Esophagus (tissue), 2 donors: Measurements from ENCODE around the gene PLEKHA8. TPM values are rescaled to one million over a fixed set of nuclear protein-coding genes. Genes with fewer than 3 reads are reported as not detected.

Experiments
- H3K27ac ChIP-seq, 2 donors: one replicate each; pipeline ENCODE4 v1.5.1; 2013; ENCODE audit warnings: low read depth in 2 of 2, mild to moderate bottlenecking in 2 of 2, inconsistent platforms in 1 of 2, low read length in 1 of 2, moderate library complexity in 1 of 2
- H3K27me3 ChIP-seq, 2 donors: one replicate each; pipeline ENCODE4 v1.6.1; 2013; ENCODE audit warnings: low read length in 2 of 2, control low read depth in 1 of 2, mild to moderate bottlenecking in 1 of 2; ENCODE audit not compliant: insufficient read depth in 2 of 2, control insufficient read depth in 1 of 2
- H3K36me3 ChIP-seq, 2 donors: one replicate each; pipeline ENCODE4 v1.6.1; 2013; ENCODE audit warnings: low read length in 1 of 2; ENCODE audit not compliant: control insufficient read depth in 2 of 2, insufficient read depth in 2 of 2
- H3K4me1 ChIP-seq, 2 donors: one replicate each; pipeline ENCODE4 v1.6.1; 2013; ENCODE audit warnings: low read length in 1 of 2; ENCODE audit not compliant: control insufficient read depth in 2 of 2, insufficient read depth in 2 of 2
- H3K4me3 ChIP-seq, 2 donors: one replicate each; pipeline ENCODE4 v1.5.1; 2013; ENCODE audit warnings: low read length in 2 of 2, mild to moderate bottlenecking in 2 of 2, low read depth in 1 of 2, moderate library complexity in 1 of 2
- H3K9me3 ChIP-seq, 2 donors: one replicate each; pipeline ENCODE4 v1.6.1; 2013; ENCODE audit warnings: mild to moderate bottlenecking in 2 of 2, low read depth in 1 of 2, low read length in 1 of 2, moderate library complexity in 1 of 2; ENCODE audit not compliant: control insufficient read depth in 2 of 2, insufficient read depth in 1 of 2
- WGBS, 2 donors: extraction: QIAGEN DNeasy Blood & Tissue Kit; methylation state at CpG; one replicate each; pipeline ENCODE4 v1.1.7; 2013; 5-methylcytosine and 5-hydroxymethylcytosine counted together
- polyA plus RNA-seq, 2 donors: library from polyadenylated mRNA; stranded (reverse); fragments of 200-250 nt; gene quantifications; one replicate each; pipeline ENCODE4 v1.2.3, GENCODE V29; 2013
- donor health status: healthy with polysubstance abuse.
- donor health status: Bipolar disorder and iron deficiency.

The PLEKHA8 gene
- polyA plus RNA-seq, 2 donors = 2.3 to 2.7 TPM

- Histone ChIP-seq H3K4me1 (peaks cover 2 to 3% of the 10 kb centered on the region in 2 donors), H3K27me3 (no peaks in the 10 kb centered on the region), H3K4me3 (no peak overlapping the region), H3K27ac (no peak overlapping the region), H3K36me3 (no peaks in the 10 kb centered on the region), H3K9me3 (no peaks in the 10 kb centered on the region)
- WGBS, 2 donors = 58 to 68% methylated on average over 4 of the region's 4 CpGs
Measured at GRCh38 chr7:30032310-30033125, 4.3 kb downstream of the PLEKHA8 start.

- WGBS, 2 donors = 92 to 94% methylated on average over 3 of the region's 3 CpGs
- Histone ChIP-seq H3K9me3 (no peaks in the 10 kb centered on the region), H3K4me3 (no peak overlapping the region), H3K27ac (no peak overlapping the region), H3K27me3 (no peaks in the 10 kb centered on the region), H3K36me3 (no peaks in the 10 kb centered on the region), H3K4me1 (peaks cover 2 to 3% of the 10 kb centered on the region in 2 donors)
Measured at GRCh38 chr7:30034501-30034900, 6.3 kb downstream of the PLEKHA8 start.

DNA sequence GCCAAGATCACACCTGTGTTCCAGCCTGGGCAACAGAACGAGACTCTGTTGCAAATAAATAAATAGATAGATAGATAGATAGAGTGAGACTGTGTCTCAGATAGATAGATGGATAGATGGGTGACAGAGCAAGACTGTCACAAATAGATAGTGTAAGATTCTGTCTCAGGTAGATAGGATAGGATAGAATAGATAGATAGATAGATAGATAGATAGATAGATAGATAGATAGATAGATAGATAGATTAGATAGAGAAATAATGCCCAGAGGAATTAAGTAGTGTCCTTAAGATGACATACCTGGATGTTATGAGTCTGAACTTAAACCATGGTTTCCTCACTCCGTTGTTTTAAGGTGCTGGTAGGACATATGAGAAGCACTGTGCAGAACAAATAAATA is 8.0 kb downstream of the PLEKHA8 start:
- WGBS, 2 donors = 88% methylated on average over 2 of the region's 2 CpGs
- H3K27ac ChIP-seq = no peak overlapping the region

GRCh38 chr7:30038196-30038980 is 10.2 kb downstream of the PLEKHA8 start:
- 78 to 87% methylated on average over 3 of the region's 3 CpGs for WGBS, 2 donors
- no peaks in the 10 kb centered on the region for H3K9me3 ChIP-seq
- no peak overlapping the region for H3K27ac ChIP-seq
- no peaks in the 10 kb centered on the region for H3K4me1 ChIP-seq
- H3K4me3 ChIP-seq = no peak overlapping the region
- no peaks in the 10 kb centered on the region for H3K27me3 ChIP-seq
- no peaks in the 10 kb centered on the region for H3K36me3 ChIP-seq

More for the DNA sequence above, 8.0 kb downstream of the PLEKHA8 start:
- H3K27me3 ChIP-seq = no peaks in the 10 kb centered on the region
- H3K4me1 ChIP-seq = peaks cover 0 to 2% of the 10 kb centered on the region in 2 donors
- H3K9me3 ChIP-seq = no peaks in the 10 kb centered on the region
- H3K4me3 ChIP-seq = no peak overlapping the region
- H3K36me3 ChIP-seq = no peaks in the 10 kb centered on the region

DNA sequence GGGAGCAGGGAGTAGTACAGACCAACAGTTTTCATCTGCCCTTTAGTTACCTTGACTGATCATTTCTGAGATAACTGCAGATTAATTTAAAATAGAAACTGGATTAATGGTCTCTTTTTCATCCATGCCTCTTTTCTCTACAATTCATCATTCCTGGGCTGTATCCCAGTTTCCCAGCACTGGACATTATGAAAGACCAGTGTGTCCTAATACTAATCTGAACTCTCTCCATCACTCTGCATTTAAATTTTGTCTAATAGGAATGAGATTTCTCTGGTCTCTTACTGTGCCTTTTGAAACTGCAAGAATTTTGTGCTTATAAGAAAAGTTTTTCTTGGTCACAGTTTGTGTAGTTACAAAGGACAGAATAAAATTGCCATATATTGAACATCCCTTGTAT is 12.7 kb downstream of the PLEKHA8 start:
- Histone ChIP-seq H3K27ac (no peak overlapping the region), H3K36me3 (no peaks in the 10 kb centered on the region), H3K9me3 (no peaks in the 10 kb centered on the region), H3K4me3 (no peak overlapping the region), H3K27me3 (no peaks in the 10 kb centered on the region), H3K4me1 (no peaks in the 10 kb centered on the region)

- H3K4me3 ChIP-seq = no peak overlapping the region
- no peaks in the 10 kb centered on the region for H3K27me3 ChIP-seq
- no peak overlapping the region for H3K27ac ChIP-seq
- WGBS, 2 donors = 90 to 92% methylated on average over 4 of the region's 4 CpGs
- peaks cover 0 to 3% of the 10 kb centered on the region in 2 donors for H3K36me3 ChIP-seq
- no peaks in the 10 kb centered on the region for H3K4me1 ChIP-seq
- no peaks in the 10 kb centered on the region for H3K9me3 ChIP-seq
Measured at GRCh38 chr7:30041526-30042269, 13.5 kb downstream of the PLEKHA8 start.

- Histone ChIP-seq H3K27ac (no peak overlapping the region), H3K4me1 (no peaks in the 10 kb centered on the region), H3K4me3 (no peak overlapping the region), H3K36me3 (peaks cover 0 to 3% of the 10 kb centered on the region in 2 donors), H3K27me3 (no peaks in the 10 kb centered on the region), H3K9me3 (no peaks in the 10 kb centered on the region)
- 82 to 97% methylated on average over 3 of the region's 3 CpGs for WGBS, 2 donors
Measured at GRCh38 chr7:30046127-30046770, 18.0 kb downstream of the PLEKHA8 start.

DNA sequence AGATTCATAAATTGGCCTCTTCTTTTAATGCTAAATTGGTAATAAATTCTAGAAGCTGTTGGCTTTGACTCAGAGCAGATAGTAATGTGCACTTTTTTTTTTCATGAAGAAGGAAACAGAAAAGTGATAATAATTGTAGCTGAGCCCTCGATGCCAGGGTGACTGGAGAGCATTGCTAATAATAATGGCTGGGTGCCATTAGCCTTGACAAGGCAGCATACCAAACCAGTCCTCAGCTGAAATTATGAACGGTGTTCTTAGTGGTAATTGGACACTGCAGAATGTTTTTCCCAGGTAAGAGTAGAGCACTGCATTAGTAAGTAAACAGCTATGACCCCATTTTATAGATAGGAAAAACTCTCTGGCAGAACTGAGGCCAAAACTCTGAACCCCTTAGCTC is 18.9 kb downstream of the PLEKHA8 start:
- H3K4me3 ChIP-seq = no peak overlapping the region
- H3K9me3 ChIP-seq = no peaks in the 10 kb centered on the region
- H3K27ac ChIP-seq = no peak overlapping the region
- no peaks in the 10 kb centered on the region for H3K27me3 ChIP-seq
- no peaks in the 10 kb centered on the region for H3K4me1 ChIP-seq
- H3K36me3 ChIP-seq = peaks cover 3 to 4% of the 10 kb centered on the region in 2 donors
- 61 to 64% methylated on average over 2 of the region's 2 CpGs for WGBS, 2 donors

DNA sequence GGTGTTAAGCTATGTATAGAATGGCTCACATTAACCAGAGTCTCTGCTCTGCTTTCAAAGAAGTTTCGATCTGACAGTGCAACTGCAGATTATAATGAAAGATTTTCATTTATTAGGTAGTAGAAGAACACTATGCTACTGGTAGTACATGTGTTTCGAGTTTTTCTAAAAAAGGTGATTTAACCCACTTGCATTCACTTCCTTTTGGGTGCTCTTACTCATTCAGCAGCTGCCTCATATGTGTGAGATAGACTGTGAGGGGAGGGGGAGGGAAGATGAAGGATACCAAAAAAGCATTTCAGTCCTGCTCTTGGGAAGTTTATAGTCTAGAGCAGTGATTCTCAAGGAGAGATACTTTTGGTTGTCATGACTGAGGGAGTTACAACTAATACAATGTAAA is 20.4 kb downstream of the PLEKHA8 start:
- peaks cover 3 to 6% of the 10 kb centered on the region in 2 donors for H3K36me3 ChIP-seq
- no peaks in the 10 kb centered on the region for H3K27me3 ChIP-seq
- H3K4me3 ChIP-seq = no peak overlapping the region

More for the DNA sequence above, 20.4 kb downstream of the PLEKHA8 start:
- 88 to 90% methylated on average over 2 of the region's 2 CpGs for WGBS, 2 donors
- no peaks in the 10 kb centered on the region for H3K9me3 ChIP-seq
- H3K27ac ChIP-seq = no peak overlapping the region
- H3K4me1 ChIP-seq = no peaks in the 10 kb centered on the region
